Jurkat, Clone E6-1 (cell line): ENCODE results near the gene ROR1.

Experiments
- DNase-seq: peaks from one replicate; pipeline ENCODE4 v3.0.0-alpha.2; 2011; ENCODE audit warnings: low read depth, low spot score
- H3K4me3 ChIP-seq: 2 replicates; pipeline ENCODE4 v1.5.1; 2011; ENCODE audit warnings: mild to moderate bottlenecking, low read length, control low read depth, moderate library complexity

Gene ROR1

DNA sequence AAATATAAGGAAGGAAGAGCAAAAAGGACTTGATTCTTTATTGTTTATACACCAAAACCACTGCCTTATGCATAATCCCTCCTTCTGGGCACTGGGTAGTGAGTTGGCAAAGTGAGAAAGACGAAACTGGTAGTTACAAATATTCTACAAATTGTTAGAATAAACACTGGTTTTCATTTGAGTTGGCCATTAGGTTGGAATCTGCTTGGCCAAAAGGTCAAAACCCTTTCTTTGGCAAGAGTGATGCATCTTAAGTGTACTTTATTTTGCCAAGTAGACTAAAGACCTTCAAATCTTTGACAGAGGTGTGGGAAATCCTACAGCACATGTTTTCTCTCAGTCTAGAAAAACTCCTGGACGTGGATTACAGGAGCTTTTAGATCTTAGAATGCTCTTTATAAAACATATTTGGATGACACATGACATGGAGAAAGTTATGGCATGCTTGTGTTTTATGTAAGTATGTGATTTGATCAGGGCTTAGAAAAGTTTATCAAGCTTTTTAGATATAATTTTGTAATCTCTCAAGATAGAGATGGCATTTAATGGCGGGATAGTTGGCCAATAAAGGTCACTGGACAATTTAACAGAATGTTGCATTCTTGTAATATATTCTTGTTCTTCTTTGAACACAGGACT, 120.9 kb downstream of the ROR1 start:
- no peak overlapping the region for H3K4me3 ChIP-seq
- DNase-seq = no peak

DNA sequence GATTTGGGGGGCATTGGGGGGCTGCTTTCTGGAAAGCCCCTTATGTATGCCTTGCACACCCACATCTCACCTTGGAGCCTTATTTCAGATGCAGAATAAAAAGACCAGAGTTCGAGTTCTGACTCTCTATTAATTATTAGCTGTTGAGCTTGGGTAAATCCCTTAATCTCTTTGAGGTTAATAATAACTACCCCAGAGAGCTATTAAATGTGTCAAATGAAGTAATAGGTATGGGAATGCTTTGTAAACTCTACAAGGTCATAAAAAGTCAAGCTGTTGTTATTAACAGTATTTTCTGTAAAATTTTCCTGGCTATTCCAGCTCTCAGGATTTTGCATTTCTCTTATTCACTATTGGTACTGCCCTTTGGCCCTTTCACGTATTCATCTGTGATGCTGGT, 122.9 kb downstream of the ROR1 start:
- no peak for DNase-seq
- H3K4me3 ChIP-seq = no peak overlapping the region

DNA sequence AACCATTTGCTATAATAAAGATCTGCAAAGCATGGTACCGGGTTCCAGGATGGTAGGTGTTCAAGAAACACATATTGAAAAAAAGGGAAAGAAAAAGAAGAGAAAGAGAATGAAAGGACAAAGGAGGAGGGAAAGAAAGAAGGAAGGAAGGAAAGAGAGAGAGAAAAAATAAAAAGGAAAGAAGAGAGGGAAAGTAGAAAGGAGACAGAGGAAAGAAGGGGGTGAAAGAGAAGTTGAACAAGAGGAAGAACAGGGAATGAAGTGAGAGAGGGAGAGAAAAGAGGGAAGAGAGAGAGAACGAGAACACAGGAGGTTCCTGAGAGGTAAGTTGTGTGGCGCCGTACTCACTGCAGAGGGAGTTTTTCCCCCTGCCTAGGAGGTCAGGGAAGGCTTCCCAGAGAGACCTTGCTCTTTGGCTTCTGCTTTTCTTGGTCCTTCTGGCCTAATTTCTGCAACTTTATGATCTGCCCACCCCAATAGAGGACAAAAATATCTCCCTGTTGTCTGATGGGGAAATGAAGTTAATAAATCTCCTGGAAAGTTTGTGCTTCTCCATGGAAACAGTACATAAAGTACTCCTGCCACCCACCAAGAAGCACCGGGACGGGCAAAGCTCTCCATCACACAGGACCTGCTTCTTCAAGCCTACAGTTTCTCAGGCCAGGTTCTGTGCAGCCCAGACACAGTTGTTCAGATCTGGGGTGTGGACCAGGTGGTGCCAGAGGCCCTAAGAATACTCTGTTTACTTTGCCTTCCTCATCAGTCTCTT, 124.8 kb downstream of the ROR1 start:
- no peak for DNase-seq
- H3K4me3 ChIP-seq = no peak overlapping the region

DNA sequence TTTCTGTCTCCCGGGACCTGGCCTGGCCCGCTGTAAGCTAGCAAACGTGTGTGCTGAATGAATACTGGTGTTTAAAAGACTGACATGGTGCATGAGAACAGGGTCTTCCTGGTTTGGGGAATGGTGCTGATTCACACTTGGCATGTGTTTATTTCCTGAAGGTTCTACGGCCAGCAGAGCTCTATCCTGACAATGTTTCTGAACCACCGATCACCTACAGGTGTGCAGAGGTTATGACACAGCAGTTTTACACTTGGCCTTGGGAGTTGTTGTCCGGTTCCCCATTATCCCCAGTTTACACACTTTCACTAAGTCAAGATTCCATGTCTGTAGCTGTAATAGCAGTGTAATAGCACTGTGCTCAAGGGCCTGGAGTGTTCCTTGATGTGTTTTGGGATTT, 127.3 kb downstream of the ROR1 start:
- no peak for DNase-seq
- H3K4me3 ChIP-seq = no peak overlapping the region

DNA sequence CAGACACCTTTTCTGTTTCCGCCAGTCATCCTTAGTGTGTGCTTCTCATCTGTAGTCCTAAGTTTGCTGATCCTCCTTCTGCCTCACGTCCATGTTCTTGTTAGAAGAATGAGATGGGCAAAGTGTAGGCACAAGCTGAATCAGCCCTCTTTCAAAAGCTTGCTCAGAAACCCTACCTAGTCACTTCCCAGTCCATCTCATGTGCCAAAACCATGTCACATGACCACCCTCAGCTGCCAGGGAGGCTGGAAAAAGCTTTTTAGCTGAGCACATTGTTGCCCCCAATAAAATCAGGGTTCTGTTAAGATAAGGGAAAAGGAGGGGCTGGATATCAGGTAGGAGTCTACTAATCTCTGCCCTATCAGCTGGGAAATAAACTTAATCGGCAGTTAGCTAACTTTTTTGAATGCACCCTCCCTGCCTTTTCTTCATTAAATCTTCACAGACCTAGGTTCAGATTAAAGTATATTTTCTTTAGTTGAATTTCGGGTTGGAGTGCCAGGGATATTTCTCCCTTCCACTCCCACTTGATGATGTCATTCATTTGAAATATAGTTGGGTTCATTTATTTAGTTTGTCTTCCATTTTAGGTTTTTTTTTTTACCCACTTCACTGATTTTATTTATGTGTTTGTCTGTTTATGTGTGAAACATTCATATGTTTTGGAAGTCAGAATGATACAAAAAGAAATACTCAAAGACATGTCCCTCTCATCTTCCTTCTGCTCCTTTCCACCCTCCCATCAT, 129.2 kb downstream of the ROR1 start:
- H3K4me3 ChIP-seq = no peak overlapping the region
- no peak for DNase-seq

DNA sequence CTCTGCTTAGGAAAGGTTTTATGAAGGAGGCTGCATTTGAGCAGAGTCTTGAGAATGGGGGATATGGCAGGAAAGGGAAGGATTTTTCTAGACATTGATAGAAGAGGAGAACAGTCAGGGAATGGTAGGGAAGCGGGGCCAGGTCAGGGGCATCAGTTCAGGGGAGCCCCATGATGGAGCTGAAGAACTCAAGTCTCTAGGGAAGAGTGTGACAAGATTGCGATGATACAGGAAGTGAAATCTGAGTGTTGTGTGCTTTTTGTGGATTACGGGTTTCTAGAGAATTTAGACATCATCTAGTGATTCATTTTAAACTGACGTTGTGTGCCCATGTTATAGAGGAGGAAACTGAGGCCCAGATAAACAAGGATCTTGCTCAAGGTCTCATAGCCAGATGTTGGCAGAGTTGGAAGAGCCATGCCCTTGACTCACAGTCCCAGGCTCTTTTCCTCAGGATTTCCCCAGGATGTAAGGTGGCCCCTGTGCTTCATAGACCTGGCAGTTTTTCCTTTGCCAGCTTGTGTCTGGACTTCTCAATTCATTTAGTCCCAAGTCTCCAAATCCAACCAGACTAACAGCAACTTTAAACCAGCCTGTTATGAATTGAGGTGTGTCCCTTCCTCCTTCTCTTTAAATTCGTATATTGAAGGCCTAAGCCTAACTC, 130.3 kb downstream of the ROR1 start:
- no peak for DNase-seq

DNA sequence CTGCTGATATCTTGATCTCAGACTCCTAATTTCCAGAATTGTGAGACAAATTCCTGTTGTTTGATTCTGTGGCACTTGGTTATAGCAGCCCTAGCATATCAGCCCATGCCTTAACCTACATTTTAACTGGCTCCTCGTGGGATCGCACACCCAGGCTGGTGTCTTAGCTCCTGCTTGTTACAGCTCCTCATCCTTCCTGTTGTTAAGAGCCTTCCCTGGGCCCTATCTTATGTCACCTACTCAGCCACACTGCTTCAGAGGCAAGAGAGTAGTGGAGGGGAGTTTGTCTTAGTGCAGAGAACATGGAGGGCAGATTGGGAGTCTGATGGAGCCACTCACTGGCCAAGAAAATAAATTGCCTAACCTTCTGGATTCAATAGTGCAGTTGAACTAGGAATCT, 131.0 kb downstream of the ROR1 start:
- no peak for DNase-seq
- no peak overlapping the region for H3K4me3 ChIP-seq

More for the DNA sequence above, 130.3 kb downstream of the ROR1 start:
- H3K4me3 ChIP-seq = no peak overlapping the region

DNA sequence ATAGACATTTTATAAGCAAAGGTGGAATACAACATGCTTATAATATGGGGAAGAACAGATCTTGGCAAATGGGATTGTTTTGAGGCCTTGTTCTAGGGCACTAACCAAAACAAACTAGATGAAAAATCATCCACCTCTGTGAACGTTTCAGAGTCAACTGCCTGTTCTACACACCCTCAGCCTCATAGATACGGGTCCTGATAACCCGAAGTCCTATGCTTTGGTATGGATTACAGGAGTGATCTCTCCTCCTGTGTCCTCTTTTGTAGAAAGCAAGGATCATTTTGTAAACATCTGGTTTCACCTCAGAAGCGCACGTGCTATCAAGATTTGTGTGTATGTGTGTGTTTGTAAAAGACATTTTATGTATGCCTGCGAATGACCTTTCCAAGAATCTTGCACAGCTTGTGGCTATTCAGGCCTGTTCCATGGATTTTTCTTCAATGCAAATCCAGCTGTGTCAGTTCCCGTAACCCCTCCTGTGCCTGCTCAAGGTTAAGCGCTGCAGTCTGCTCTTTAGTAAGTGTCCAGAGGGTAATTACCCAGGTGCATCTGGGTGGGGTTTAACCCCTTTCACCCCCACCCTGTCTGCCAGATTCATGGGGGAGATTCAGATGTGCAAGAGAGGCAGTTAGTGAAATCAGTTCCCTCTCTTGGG, 132.4 kb downstream of the ROR1 start:
- no peak overlapping the region for H3K4me3 ChIP-seq
- DNase-seq = no peak

DNA sequence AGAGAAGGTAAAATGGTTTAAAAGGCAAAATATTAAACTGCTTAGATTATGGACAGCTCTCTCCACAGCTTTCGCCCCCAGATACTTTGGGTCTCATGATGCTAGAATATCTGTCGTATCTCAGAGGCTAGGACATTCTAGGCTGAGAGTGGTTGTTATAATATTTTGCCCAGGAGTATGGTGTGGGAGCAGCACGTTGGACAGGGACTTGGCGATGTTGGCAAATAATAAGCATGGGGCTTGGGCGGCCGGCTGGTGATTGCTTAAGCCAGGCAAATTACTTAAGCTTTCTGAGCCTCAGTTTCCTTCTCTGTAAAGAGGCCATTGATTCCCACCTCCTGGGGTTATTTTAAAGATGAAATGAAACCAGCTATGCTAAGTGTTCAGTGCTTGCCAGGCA, 133.2 kb downstream of the ROR1 start:
- no peak for DNase-seq
- no peak overlapping the region for H3K4me3 ChIP-seq

DNA sequence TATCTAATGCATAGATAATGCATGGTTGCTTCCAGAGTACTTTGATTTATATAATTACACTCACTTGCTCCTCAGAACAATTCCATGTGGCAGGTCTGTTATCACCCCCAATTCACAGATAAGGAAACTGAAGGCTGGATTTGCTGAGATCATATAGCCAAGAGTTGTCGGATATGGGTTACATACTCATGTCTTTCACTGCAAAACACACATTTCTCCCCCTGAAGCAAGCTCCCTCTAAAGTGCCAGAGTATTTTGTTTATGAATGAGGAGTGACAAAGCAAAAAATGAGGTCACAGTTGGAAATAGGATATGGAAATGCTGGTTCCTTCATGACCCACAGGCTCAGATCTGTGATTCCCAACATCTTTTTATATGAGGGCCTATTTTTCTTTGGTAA, 134.2 kb downstream of the ROR1 start:
- no peak overlapping the region for H3K4me3 ChIP-seq
- DNase-seq = no peak

DNA sequence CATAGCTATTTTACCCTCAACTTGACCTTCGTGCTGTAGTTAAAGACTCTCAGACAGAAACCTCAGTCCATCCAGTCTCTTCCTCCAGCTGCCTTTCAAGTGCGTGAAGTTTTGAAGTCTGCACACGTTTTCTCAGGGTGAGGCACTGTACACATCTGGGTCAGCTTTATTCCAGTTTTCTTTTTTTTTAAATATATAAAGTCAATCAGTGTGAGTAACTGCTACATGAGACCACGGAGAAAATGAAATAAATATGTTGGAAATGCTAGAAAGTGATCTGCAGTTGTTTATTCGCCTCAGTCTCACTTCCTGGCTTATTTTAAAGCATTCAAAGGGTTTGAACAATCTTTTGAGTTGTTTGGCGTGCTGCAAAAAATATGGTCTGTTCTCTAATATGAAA, 135.7 kb downstream of the ROR1 start:
- no peak for DNase-seq
- no peak overlapping the region for H3K4me3 ChIP-seq

DNA sequence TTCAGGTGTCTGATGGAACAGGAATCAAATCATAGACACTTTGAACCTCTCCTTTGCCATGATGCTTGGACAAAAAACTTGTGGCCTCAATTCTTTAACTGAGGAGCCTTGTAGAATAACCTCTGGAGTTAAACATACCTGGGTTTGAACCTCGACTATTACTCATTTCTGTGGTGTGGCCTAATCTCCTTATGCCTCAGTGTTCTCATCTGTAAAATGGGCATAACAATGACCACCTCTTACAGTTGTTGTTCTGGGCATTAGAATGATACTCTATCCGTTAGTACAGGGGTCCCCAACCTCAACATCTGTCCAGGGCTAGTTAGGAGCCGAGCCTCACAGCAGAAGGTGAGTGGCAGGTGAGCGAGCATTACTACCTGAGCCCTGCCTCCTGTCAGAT, 137.2 kb downstream of the ROR1 start:
- no peak overlapping the region for H3K4me3 ChIP-seq
- no peak for DNase-seq

DNA sequence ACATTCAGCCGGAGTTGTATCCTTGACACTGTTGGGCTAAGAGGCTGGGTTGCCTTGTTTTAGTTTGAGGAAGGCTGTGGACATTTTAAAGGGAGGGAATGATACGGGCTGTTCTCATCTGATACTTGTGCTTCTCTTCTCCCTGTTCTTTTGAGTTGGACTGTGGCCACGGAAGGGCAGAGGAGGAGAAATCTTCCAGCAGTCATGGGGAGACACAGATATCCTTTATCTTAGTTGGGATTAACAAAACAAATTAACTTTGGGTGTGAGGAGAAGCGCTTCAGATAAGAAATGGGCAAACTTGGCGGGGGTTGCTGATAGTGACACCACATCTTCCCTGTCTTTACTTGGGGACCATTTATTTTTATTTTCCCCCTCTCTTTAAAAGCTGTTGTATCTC, 138.8 kb downstream of the ROR1 start:
- DNase-seq = no peak
- no peak overlapping the region for H3K4me3 ChIP-seq

DNA sequence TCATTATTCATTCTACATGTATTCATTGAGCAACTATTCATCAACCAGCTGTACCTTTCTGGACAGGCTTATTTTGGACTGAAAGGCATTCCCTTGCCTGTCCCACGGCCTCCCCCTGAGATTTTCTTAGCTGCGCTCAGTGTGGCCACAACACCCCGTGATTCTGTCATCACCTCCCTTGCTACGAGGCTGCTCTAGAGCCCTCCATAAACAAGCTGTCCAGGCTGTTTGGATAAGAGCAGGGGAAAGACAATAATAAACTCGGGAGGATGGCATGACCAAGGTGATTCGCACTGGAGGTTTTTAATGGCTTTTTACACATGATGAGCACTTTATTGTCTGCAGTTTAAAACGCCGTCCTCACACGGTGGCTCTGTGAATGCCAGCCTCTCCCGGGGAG, 139.7 kb downstream of the ROR1 start:
- H3K4me3 ChIP-seq = no peak overlapping the region
- no peak for DNase-seq

DNA sequence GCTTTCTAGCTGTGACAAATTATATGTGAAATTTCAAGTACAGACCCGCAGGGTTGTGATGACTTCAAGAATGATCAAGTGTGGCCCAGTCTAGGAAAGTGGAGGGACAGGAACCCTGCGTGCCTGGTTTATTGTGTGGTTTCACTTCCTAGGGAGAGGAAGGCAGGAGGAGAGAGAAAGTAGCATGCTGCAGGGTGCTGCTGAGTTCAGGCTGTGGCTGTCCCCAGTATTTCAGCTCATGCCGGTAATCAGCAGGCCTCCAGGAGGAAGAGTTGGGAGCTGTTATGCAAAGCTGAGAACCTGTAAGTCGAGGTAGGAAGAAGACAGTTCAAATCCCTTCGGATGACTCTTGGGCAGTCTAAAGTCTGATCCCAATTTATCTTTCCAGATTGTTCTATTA, 140.4 kb downstream of the ROR1 start:
- no peak overlapping the region for H3K4me3 ChIP-seq
- no peak for DNase-seq

DNA sequence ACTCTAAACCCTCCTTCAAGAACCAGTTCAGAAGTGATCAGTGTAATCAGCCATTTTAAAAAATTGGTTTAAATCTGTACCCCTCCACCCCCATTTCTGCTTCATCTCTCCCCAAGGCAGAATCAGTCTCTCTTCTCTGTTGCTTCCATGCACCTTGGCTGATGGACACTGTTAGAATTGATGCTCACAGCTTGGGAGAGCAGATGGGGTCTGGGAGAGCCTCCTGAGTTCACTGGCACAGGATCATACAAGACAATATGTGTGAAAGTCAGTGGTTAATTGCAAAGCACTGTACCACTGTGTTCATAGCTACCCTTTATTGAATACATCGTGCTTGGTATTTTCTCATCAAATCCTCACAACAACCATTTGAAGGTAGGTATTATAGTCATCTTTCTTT, 140.9 kb downstream of the ROR1 start:
- no peak overlapping the region for H3K4me3 ChIP-seq
- DNase-seq = no peak

DNA sequence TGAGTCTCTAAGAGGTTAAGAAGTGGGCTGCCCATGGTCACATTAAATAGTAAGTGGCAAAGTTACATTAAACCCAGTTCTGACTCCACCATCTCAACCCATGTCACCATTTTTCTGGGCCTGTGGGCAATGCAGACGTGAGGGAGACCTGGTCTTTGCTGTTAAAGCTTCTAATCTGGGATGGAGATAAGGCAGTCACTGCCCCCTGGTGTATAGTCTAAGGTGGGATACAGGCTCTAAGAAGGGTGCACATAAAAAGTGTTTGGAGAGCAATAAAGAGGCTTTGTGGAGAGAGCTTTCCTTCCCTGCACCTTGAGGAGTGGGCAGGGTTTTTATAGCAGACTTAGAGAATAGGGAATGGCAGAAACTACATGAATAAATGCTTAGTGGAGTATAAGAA, 141.3 kb downstream of the ROR1 start:
- no peak overlapping the region for H3K4me3 ChIP-seq
- DNase-seq = no peak

DNA sequence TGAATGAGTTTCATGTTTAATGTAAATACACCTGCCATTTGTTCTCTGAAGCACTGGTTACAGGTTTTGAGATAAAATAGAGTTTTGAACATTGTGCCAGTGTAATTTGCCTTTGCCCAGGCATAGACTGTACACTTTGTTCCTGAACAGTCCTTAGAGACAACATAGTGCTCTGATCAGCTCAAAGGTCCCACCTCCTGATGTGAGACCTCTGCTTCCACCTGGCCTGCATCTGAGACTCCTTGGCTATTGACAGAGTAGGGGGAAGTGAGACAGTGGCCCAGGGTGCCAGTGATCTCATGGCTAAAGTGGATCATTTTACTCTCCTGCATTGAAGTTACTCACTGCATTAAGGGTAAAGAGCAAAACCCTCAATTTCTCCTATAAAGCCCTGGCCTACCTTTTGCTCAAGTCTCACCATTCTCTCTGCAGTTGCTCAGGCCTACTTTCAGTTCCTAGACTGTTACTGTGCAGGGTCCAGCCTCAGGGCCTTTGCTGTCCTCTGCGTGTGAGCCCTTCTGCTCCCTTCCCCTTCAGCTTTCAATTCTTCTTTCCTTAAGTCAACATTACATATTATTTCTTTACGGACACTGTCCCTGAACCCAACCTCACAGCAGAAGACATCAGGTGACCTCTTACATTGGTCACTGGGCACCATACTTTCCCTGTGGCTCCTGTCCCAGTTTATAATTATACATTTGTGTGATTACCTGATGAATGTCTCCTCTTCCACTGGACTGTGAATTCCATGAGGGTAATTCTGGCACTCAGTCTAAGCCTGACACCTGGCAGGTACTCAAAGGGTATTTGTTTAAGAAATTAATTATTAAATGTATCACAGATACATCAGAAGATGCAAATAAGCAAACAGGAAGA, 142.9 kb downstream of the ROR1 start:
- no peak for DNase-seq
- H3K4me3 ChIP-seq = no peak overlapping the region
